Right atrium auricular region (tissue), 2 donors: ENCODE results near the gene APIP. TPM values are rescaled to one million over a fixed set of nuclear protein-coding genes. Genes with fewer than 3 reads are reported as not detected.
A peak's percentile ranks its signal among the peaks of the same experiment; 100 is the strongest.

ENCODE experiments used
- DNase-seq: peaks from one replicate; pipeline ENCODE4 v3.0.0-alpha.2; 2019; ENCODE audit warnings: low spot score
- H3K27ac ChIP-seq, 2 donors: fragments of 200-600 bp; sonication (generic); 1 replicate in 1 of 2; 2 replicates in 1 of 2; pipeline ENCODE4 v1.5.1; 2016 to 2019
- H3K27me3 ChIP-seq, 2 donors: fragments of 200-600 bp; sonication (generic); one replicate each; pipeline versions ENCODE4 v1.5.1 to v1.6.0; 2017 to 2019
- H3K36me3 ChIP-seq: fragments of 200-600 bp; sonication (generic); one replicate; pipeline ENCODE4 v1.5.1; 2016
- H3K4me1 ChIP-seq, 2 donors: fragments of 200-600 bp; sonication (generic); one replicate each; pipeline versions ENCODE4 v1.5.1 to v1.6.0; 2017 to 2019
- H3K4me3 ChIP-seq, 2 donors: fragments of 200-600 bp; sonication (generic); 1 replicate in 1 of 2; 2 replicates in 1 of 2; pipeline ENCODE4 v1.5.1; 2017 to 2019; ENCODE audit warnings: mild to moderate bottlenecking in 1 of 2, moderate library complexity in 1 of 2
- H3K9me3 ChIP-seq, 2 donors: fragments of 200-600 bp; sonication (generic); one replicate each; pipeline ENCODE4 v1.5.1; 2019
- CTCF ChIP-seq, 2 donors: fragments of 200-600 bp; sonication (generic); IDR thresholded peaks; one replicate each; pipeline ENCODE4 v1.5.1; 2019; ENCODE audit warnings: antibody characterized with exemption in 2 of 2
- total RNA-seq, 2 donors: library from RNA; depleted of rRNA; stranded (reverse); fragments of >200 nt; gene quantifications; one replicate each; pipeline ENCODE4 v1.1.0, GENCODE V29; 2016

The APIP gene
- total RNA-seq, 2 donors from 2014 or later, result 19.1 to 20.7 TPM

- peak in 1 of 2 donors; percentile 18 for TF ChIP-seq CTCF (IDR thresholded peaks at IDR 0.05)
- H3K4me1 ChIP-seq, result no peaks in the 10 kb centered on the region
- peaks cover 7% of the 10 kb centered on the region for H3K36me3 ChIP-seq
- H3K27ac ChIP-seq, result no peak overlapping the region
- H3K27me3 ChIP-seq, result no peaks in the 10 kb centered on the region
- no peak for DNase-seq
- H3K4me3 ChIP-seq, result no peak overlapping the region
- H3K9me3 ChIP-seq, result no peaks in the 10 kb centered on the region
These were observed 26.1 kb downstream of the APIP start for GRCh38 chr11:34890089-34890488.

GRCh38 chr11:34887260-34887659 is 28.9 kb downstream of the APIP start:
- Histone ChIP-seq H3K4me1 (no peaks in the 10 kb centered on the region), H3K36me3 (peaks cover 7% of the 10 kb centered on the region), H3K27me3 (no peaks in the 10 kb centered on the region), H3K9me3 (no peaks in the 10 kb centered on the region), H3K4me3 (no peak overlapping the region), H3K27ac (no peak overlapping the region)
- DNase-seq, result no peak
- no peak for TF ChIP-seq CTCF (IDR thresholded peaks at IDR 0.05)

- Histone ChIP-seq H3K27ac (no peak overlapping the region), H3K4me1 (no peaks in the 10 kb centered on the region), H3K4me3 (no peak overlapping the region), H3K27me3 (no peaks in the 10 kb centered on the region), H3K36me3 (peaks cover 10% of the 10 kb centered on the region), H3K9me3 (no peaks in the 10 kb centered on the region)
- DNase-seq, result no peak
- no peak for TF ChIP-seq CTCF (IDR thresholded peaks at IDR 0.05)
These were observed 29.6 kb downstream of the APIP start for GRCh38 chr11:34886609-34887008.

GRCh38 chr11:34881900-34882299 is 34.3 kb downstream of the APIP start:
- H3K36me3 ChIP-seq, result peaks cover 7% of the 10 kb centered on the region

GRCh38 chr11:34877375-34877975 is 38.7 kb downstream of the APIP start:
- no peaks in the 10 kb centered on the region for H3K9me3 ChIP-seq
- no peak for DNase-seq

More at GRCh38 chr11:34881900-34882299, 34.3 kb downstream of the APIP start:
- Histone ChIP-seq H3K27ac (no peak overlapping the region), H3K9me3 (no peaks in the 10 kb centered on the region), H3K4me3 (no peak overlapping the region), H3K27me3 (no peaks in the 10 kb centered on the region), H3K4me1 (no peaks in the 10 kb centered on the region)
- TF ChIP-seq CTCF (IDR thresholded peaks at IDR 0.05), result no peak
- no peak for DNase-seq

More at GRCh38 chr11:34877375-34877975, 38.7 kb downstream of the APIP start:
- Histone ChIP-seq H3K27me3 (no peaks in the 10 kb centered on the region), H3K36me3 (peaks cover 7% of the 10 kb centered on the region), H3K27ac (no peak overlapping the region), H3K4me3 (no peak overlapping the region), H3K4me1 (no peaks in the 10 kb centered on the region)
- no peak for TF ChIP-seq CTCF (IDR thresholded peaks at IDR 0.05)
